Measurements from ENCODE around the gene ANKS1A. TPM values are rescaled to one million over a fixed set of nuclear protein-coding genes. Genes with fewer than 3 reads are reported as not detected.

The ANKS1A gene
- total RNA-seq, 1 experiment from 2014 or later, result 14.4 TPM

GRCh38 chr6:35028781-35029769 is 140.0 kb downstream of the ANKS1A start:
- no peak overlapping the region for H3K27ac ChIP-seq (ENCODE audit: low read length)
- CTCF ChIA-PET, result no interaction called here
- BruUV-seq (replicated peaks), result no TSS peak
- H3K27me3 ChIP-seq (ENCODE audit: control insufficient read depth, insufficient read depth, low read length), result no peaks in the 10 kb centered on the region
- peaks cover 2% of the 10 kb centered on the region; the same call in 1 of the 2 replicates for H3K4me1 ChIP-seq (ENCODE audit: control insufficient read depth, insufficient read depth, low read length)
- ATAC-seq (no peak), DNase-seq (ENCODE audit: low read depth, low spot score) (no peak)
- POLR2A ChIA-PET, result interaction anchor here (0.6 kb wide), 1 partner anchor 741 kb away, joined by 3 read pairs; no protein-coding TSS in a partner anchor
- in situ Hi-C loops (cut with HindIII; ENCODE audit: low pct_unique_long_range_greater_than_20kb, low sequenced_read_pairs), result no loop called here
- no peaks in the 10 kb centered on the region for H3K36me3 ChIP-seq (ENCODE audit: control insufficient read depth, insufficient read depth, low read length)
- intact Hi-C loops (cut with micrococcal nuclease; ENCODE audit: unreplicated experiment), result no loop called here
- H3K9me3 ChIP-seq (ENCODE audit: control insufficient read depth, insufficient read depth, low read depth, low read length), result no peaks in the 10 kb centered on the region
- TF ChIP-seq POLR2AphosphoS5 (IDR thresholded peaks at IDR 0.05; ENCODE audit: low read depth, low read length), result no peak
- TF ChIP-seq TCF7L2 (IDR thresholded peaks at IDR 0.05; ENCODE audit: low read depth, low read length), result no peak
- H3K4me3 ChIP-seq (ENCODE audit: low read depth in 2 of 2, low read length in 2 of 2), result no peak overlapping the region

GRCh38 chr6:35030099-35030498 is 141.0 kb downstream of the ANKS1A start:
- H3K36me3 ChIP-seq (ENCODE audit: control insufficient read depth, insufficient read depth, low read length), result no peaks in the 10 kb centered on the region
- ChIA-PET POLR2A (no interaction called here), CTCF (no interaction called here)
- no TSS peak for BruUV-seq (replicated peaks)
- no peaks in the 10 kb centered on the region for H3K9me3 ChIP-seq (ENCODE audit: control insufficient read depth, insufficient read depth, low read depth, low read length)
- H3K27me3 ChIP-seq (ENCODE audit: control insufficient read depth, insufficient read depth, low read length), result no peaks in the 10 kb centered on the region
- no peak overlapping the region for H3K27ac ChIP-seq (ENCODE audit: low read length)
- H3K4me1 ChIP-seq (ENCODE audit: control insufficient read depth, insufficient read depth, low read length), result no peaks in the 10 kb centered on the region
- TF ChIP-seq SIN3A (IDR thresholded peaks at IDR 0.05; ENCODE audit: borderline replicate concordance, insufficient read depth, low read depth, low read length), result no peak
- no peak for TF ChIP-seq TCF7L2 (IDR thresholded peaks at IDR 0.05; ENCODE audit: low read depth, low read length)
- TF ChIP-seq, protein P1, sequence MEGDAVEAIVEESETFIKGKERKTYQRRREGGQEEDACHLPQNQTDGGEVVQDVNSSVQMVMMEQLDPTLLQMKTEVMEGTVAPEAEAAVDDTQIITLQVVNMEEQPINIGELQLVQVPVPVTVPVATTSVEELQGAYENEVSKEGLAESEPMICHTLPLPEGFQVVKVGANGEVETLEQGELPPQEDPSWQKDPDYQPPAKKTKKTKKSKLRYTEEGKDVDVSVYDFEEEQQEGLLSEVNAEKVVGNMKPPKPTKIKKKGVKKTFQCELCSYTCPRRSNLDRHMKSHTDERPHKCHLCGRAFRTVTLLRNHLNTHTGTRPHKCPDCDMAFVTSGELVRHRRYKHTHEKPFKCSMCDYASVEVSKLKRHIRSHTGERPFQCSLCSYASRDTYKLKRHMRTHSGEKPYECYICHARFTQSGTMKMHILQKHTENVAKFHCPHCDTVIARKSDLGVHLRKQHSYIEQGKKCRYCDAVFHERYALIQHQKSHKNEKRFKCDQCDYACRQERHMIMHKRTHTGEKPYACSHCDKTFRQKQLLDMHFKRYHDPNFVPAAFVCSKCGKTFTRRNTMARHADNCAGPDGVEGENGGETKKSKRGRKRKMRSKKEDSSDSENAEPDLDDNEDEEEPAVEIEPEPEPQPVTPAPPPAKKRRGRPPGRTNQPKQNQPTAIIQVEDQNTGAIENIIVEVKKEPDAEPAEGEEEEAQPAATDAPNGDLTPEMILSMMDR (IDR thresholded peaks at IDR 0.05), result no peak
- TF ChIP-seq POLR2AphosphoS5 (IDR thresholded peaks at IDR 0.05; ENCODE audit: low read depth, low read length), result no peak
- TF ChIP-seq, protein P2, sequence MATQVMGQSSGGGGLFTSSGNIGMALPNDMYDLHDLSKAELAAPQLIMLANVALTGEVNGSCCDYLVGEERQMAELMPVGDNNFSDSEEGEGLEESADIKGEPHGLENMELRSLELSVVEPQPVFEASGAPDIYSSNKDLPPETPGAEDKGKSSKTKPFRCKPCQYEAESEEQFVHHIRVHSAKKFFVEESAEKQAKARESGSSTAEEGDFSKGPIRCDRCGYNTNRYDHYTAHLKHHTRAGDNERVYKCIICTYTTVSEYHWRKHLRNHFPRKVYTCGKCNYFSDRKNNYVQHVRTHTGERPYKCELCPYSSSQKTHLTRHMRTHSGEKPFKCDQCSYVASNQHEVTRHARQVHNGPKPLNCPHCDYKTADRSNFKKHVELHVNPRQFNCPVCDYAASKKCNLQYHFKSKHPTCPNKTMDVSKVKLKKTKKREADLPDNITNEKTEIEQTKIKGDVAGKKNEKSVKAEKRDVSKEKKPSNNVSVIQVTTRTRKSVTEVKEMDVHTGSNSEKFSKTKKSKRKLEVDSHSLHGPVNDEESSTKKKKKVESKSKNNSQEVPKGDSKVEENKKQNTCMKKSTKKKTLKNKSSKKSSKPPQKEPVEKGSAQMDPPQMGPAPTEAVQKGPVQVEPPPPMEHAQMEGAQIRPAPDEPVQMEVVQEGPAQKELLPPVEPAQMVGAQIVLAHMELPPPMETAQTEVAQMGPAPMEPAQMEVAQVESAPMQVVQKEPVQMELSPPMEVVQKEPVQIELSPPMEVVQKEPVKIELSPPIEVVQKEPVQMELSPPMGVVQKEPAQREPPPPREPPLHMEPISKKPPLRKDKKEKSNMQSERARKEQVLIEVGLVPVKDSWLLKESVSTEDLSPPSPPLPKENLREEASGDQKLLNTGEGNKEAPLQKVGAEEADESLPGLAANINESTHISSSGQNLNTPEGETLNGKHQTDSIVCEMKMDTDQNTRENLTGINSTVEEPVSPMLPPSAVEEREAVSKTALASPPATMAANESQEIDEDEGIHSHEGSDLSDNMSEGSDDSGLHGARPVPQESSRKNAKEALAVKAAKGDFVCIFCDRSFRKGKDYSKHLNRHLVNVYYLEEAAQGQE (IDR thresholded peaks at IDR 0.05; ENCODE audit: insufficient read depth in 1 of 2, low read depth in 2 of 2, low read length in 1 of 2), result no peak
- ATAC-seq (no peak), DNase-seq (ENCODE audit: low read depth, low spot score) (no peak)
- H3K4me3 ChIP-seq (ENCODE audit: low read depth in 2 of 2, low read length in 2 of 2), result no peak overlapping the region
- intact Hi-C loops (cut with micrococcal nuclease; ENCODE audit: unreplicated experiment), result no loop called here
- in situ Hi-C loops (cut with HindIII; ENCODE audit: low pct_unique_long_range_greater_than_20kb, low sequenced_read_pairs), result no loop called here
